OCI-LY1 (cell line): ENCODE results near the gene FMN2.

Experiments
- H2AFZ ChIP-seq: fragments of 200-600 bp; sonication (generic), shearing (Covaris generic); 2 replicates; pipeline ENCODE4 v1.6.0; 2014; ENCODE audit warnings: antibody characterized with exemption, mild to moderate bottlenecking, low read length
- H3F3A ChIP-seq: fragments of 200-600 bp; sonication (generic), shearing (Covaris generic); 2 replicates; pipeline ENCODE4 v1.6.0; 2014; ENCODE audit warnings: mild to moderate bottlenecking, antibody characterized with exemption, low read length, moderate library complexity; ENCODE audit not compliant: insufficient read depth
- H3K27ac ChIP-seq: fragments of 200-600 bp; sonication (generic); 2 replicates; pipeline ENCODE4 v1.5.1; 2014; ENCODE audit warnings: low read length, mixed run types, mild to moderate bottlenecking, low read depth; ENCODE audit not compliant: poor library complexity, severe bottlenecking
- H3K27me3 ChIP-seq: fragments of 200-600 bp; sonication (generic); 2 replicates; pipeline ENCODE4 v1.6.0; 2014; ENCODE audit warnings: antibody characterized with exemption, mild to moderate bottlenecking, low read length, moderate library complexity; ENCODE audit not compliant: insufficient read depth
- H3K36me3 ChIP-seq: fragments of 200-600 bp; sonication (generic); 2 replicates; pipeline ENCODE4 v1.6.1; 2014; ENCODE audit warnings: mild to moderate bottlenecking, antibody characterized with exemption, low read length, moderate library complexity, mixed read lengths; ENCODE audit not compliant: insufficient read depth
- H3K4me1 ChIP-seq: fragments of 200-600 bp; sonication (generic); 2 replicates; pipeline ENCODE4 v1.5.1; 2014; ENCODE audit warnings: mild to moderate bottlenecking, low read length, moderate library complexity; ENCODE audit not compliant: insufficient read depth, severe bottlenecking
- H3K4me2 ChIP-seq: fragments of 200-600 bp; sonication (generic), shearing (Covaris generic); 2 replicates; pipeline ENCODE4 v1.6.1; 2014; ENCODE audit warnings: low read length
- H3K4me3 ChIP-seq: fragments of 200-600 bp; sonication (generic); 2 replicates; pipeline ENCODE4 v1.5.1; 2014; ENCODE audit warnings: low read length, low read depth, mild to moderate bottlenecking, mixed read lengths; ENCODE audit not compliant: poor library complexity, severe bottlenecking
- H3K79me2 ChIP-seq: fragments of 200-600 bp; shearing (Covaris generic); 2 replicates; pipeline ENCODE4 v1.6.1; 2016; ENCODE audit warnings: mixed run types, low read length, mixed read lengths; ENCODE audit not compliant: insufficient read depth
- H3K9ac ChIP-seq: fragments of 200-600 bp; sonication (generic), shearing (Covaris generic); 2 replicates; pipeline ENCODE4 v1.6.1; 2014; ENCODE audit warnings: mild to moderate bottlenecking, low read length, mixed read lengths
- H3K9me2 ChIP-seq: fragments of 200-600 bp; sonication (generic), shearing (Covaris generic); 2 replicates; pipeline ENCODE4 v1.6.1; 2014; ENCODE audit warnings: low read depth, mild to moderate bottlenecking, low read length, mixed read lengths
- H3K9me3 ChIP-seq: fragments of 200-600 bp; shearing (Covaris generic); 2 replicates; pipeline ENCODE4 v1.6.1; 2014; ENCODE audit warnings: low read length, mixed read lengths
- H4K20me1 ChIP-seq: fragments of 200-600 bp; sonication (generic), shearing (Covaris generic); 2 replicates; pipeline ENCODE4 v1.6.0; 2016; ENCODE audit warnings: mild to moderate bottlenecking, low read length; ENCODE audit not compliant: insufficient read depth
- EZH2 ChIP-seq: fragments of 200-600 bp; sonication (generic), shearing (Covaris generic); IDR thresholded peaks from 2 replicates; pipeline ENCODE4 v1.8.0; 2017; ENCODE audit warnings: borderline replicate concordance, mixed run types, mild to moderate bottlenecking, antibody characterized with exemption, low read length, moderate library complexity, mixed read lengths
- TF ChIP-seq, protein P1 (sequence below): fragments of 200-600 bp; sonication (generic), shearing (Covaris generic); IDR thresholded peaks from 2 replicates; pipeline ENCODE4 v1.5.1; 2017; ENCODE audit warnings: mild to moderate bottlenecking, antibody characterized with exemption, low read length, moderate library complexity, mixed read lengths

FMN2 gene

DNA sequence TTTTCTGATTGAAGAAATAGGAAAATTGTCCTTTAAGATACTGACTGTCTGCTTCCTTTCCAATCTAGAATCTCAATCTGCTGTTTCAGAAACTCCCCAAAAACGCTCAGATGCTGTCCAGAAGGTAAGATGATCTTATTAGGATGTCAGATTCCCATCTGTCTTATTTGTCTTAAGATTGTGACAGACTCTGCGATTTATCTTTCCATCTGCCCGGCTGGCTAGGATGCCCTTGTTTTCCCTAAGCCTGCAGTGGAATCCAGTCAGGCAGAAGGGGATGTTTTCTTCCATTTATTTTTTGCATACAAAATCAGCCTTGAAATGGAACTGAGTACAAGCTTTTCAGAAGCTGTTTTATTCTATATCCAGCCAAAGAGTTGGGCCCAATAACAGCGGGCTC lies 96.5 kb downstream of the FMN2 start:
- Histone ChIP-seq H3K27me3 (no peaks in the 10 kb centered on the region; the same call in 1 of the 2 replicates), H3F3A (no peaks in the 10 kb centered on the region), H3K79me2 (no peaks in the 10 kb centered on the region), H4K20me1 (no peaks in the 10 kb centered on the region), H3K4me3 (no peak overlapping the region), H3K4me2 (no peak overlapping the region), H3K27ac (no peak overlapping the region), H3K4me1 (no peaks in the 10 kb centered on the region), H2AFZ (no peak overlapping the region), H3K9me3 (no peaks in the 10 kb centered on the region), H3K9ac (no peak overlapping the region), H3K36me3 (no peaks in the 10 kb centered on the region), H3K9me2 (no peaks in the 10 kb centered on the region)
- TF ChIP-seq, protein P1, sequence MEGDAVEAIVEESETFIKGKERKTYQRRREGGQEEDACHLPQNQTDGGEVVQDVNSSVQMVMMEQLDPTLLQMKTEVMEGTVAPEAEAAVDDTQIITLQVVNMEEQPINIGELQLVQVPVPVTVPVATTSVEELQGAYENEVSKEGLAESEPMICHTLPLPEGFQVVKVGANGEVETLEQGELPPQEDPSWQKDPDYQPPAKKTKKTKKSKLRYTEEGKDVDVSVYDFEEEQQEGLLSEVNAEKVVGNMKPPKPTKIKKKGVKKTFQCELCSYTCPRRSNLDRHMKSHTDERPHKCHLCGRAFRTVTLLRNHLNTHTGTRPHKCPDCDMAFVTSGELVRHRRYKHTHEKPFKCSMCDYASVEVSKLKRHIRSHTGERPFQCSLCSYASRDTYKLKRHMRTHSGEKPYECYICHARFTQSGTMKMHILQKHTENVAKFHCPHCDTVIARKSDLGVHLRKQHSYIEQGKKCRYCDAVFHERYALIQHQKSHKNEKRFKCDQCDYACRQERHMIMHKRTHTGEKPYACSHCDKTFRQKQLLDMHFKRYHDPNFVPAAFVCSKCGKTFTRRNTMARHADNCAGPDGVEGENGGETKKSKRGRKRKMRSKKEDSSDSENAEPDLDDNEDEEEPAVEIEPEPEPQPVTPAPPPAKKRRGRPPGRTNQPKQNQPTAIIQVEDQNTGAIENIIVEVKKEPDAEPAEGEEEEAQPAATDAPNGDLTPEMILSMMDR: no peak
- no peak for TF ChIP-seq EZH2

- H2AFZ ChIP-seq: no peak overlapping the region
- no peaks in the 10 kb centered on the region for H3K36me3 ChIP-seq
- no peak overlapping the region for H3K4me3 ChIP-seq
- H4K20me1 ChIP-seq: no peaks in the 10 kb centered on the region
- H3K27me3 ChIP-seq: no peaks in the 10 kb centered on the region; the same call in 1 of the 2 replicates
- H3K27ac ChIP-seq: no peak overlapping the region
- no peak overlapping the region for H3K4me2 ChIP-seq
- H3K79me2 ChIP-seq: no peaks in the 10 kb centered on the region
- TF ChIP-seq, protein P1: peak; percentile 77
- no peak for TF ChIP-seq EZH2
- H3K9ac ChIP-seq: no peak overlapping the region
- H3K9me3 ChIP-seq: no peaks in the 10 kb centered on the region
- H3F3A ChIP-seq: no peaks in the 10 kb centered on the region
- H3K9me2 ChIP-seq: no peaks in the 10 kb centered on the region
- no peaks in the 10 kb centered on the region for H3K4me1 ChIP-seq
These were observed 97.8 kb downstream of the FMN2 start for GRCh38 chr1:240189386-240189989.

- no peak overlapping the region for H3K4me3 ChIP-seq
- H3K4me2 ChIP-seq: no peak overlapping the region
- H2AFZ ChIP-seq: no peak overlapping the region
- no peaks in the 10 kb centered on the region for H3K9me2 ChIP-seq
- TF ChIP-seq, protein P1: peak; percentile 30; the same call in 1 of the 2 replicates
- no peak for TF ChIP-seq EZH2
- H3F3A ChIP-seq: no peaks in the 10 kb centered on the region
- no peaks in the 10 kb centered on the region for H3K27me3 ChIP-seq
- no peak overlapping the region for H3K9ac ChIP-seq
- no peaks in the 10 kb centered on the region for H4K20me1 ChIP-seq
- no peaks in the 10 kb centered on the region for H3K79me2 ChIP-seq
- no peaks in the 10 kb centered on the region for H3K36me3 ChIP-seq
- no peak overlapping the region for H3K27ac ChIP-seq
- H3K9me3 ChIP-seq: no peaks in the 10 kb centered on the region
- H3K4me1 ChIP-seq: no peaks in the 10 kb centered on the region
These were observed 99.3 kb downstream of the FMN2 start for GRCh38 chr1:240190881-240191401.
